GM12872 (cell line): ENCODE results near the gene RSF1.

ENCODE experiments used
- CTCF ChIP-seq: IDR thresholded peaks from 3 replicates; pipeline ENCODE4 v1.5.1; 2011; ENCODE audit warnings: low read depth, mild to moderate bottlenecking, low read length, moderate library complexity; ENCODE audit not compliant: insufficient read depth

Gene RSF1

GRCh38 chr11:77736473-77736872 is 84.0 kb downstream of the RSF1 start:
- TF ChIP-seq CTCF: no peak

- TF ChIP-seq CTCF: no peak
Observed at GRCh38 chr11:77734890-77735289, 85.6 kb downstream of the RSF1 start.

- no peak for TF ChIP-seq CTCF
Observed at GRCh38 chr11:77732143-77732542, 88.4 kb downstream of the RSF1 start.

GRCh38 chr11:77730789-77731188 is 89.7 kb downstream of the RSF1 start:
- TF ChIP-seq CTCF: no peak

GRCh38 chr11:77729063-77729462 is 91.5 kb downstream of the RSF1 start:
- TF ChIP-seq CTCF: no peak

- no peak for TF ChIP-seq CTCF
Observed at GRCh38 chr11:77728203-77728786, 92.2 kb downstream of the RSF1 start.

GRCh38 chr11:77726524-77726923 is 94.0 kb downstream of the RSF1 start:
- no peak for TF ChIP-seq CTCF

GRCh38 chr11:77725433-77725832 is 95.1 kb downstream of the RSF1 start:
- TF ChIP-seq CTCF: no peak
